SHP77 treated with DMSO at 0.1 percent for 48 hours (cell line): ENCODE results near the gene UIMC1.

Experiments
- DNase-seq: peaks from one replicate; lab custom pipeline; 2025; lab: John Stamatoyannopoulos, UW

The UIMC1 gene

DNA sequence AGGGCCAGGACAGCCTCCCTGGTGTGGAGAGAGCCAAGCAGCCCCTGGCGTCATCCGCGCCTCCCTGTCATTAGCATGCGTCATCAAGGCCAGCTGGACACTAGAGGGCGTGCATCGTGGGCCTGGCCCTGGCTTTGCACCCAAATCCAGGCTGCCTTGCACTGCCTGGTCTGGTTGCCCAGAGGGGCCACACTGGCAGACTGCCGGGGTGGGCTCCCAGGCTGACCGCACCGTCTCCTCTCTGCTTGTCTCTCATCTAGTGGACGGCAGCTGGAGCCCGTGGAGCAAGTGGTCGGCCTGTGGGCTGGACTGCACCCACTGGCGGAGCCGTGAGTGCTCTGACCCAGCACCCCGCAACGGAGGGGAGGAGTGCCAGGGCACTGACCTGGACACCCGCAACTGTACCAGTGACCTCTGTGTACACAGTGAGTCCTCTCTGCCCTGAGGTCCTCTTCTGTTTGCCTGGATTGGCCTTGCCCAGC lies 136.4 kb downstream of the UIMC1 start:
- peak; percentile 4 for DNase-seq

DNA sequence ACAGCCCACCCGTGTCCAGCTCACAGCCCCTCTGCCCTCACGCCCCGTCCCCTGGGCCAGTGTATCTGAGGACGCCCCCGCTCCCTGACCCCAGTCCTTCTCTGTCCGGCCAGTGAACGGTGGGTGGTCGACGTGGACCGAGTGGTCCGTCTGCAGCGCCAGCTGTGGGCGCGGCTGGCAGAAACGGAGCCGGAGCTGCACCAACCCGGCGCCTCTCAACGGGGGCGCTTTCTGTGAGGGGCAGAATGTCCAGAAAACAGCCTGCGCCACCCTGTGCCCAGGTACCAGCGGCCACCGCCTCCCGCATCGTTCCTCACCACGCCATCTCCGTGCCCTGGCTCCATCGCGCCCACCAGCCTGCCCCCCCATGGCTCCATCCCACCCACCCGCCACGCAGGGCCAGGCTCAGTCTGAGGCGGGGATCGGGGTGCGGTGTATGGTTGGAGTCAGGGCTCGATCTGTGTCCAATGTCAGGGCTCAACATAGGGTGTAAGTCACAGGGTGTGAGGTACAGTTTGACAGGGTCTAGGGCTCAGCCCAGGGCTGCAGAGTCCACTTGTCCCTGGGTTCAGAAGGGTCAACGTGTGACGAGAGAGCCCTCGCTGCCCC lies 137.0 kb downstream of the UIMC1 start:
- DNase-seq: no peak

DNA sequence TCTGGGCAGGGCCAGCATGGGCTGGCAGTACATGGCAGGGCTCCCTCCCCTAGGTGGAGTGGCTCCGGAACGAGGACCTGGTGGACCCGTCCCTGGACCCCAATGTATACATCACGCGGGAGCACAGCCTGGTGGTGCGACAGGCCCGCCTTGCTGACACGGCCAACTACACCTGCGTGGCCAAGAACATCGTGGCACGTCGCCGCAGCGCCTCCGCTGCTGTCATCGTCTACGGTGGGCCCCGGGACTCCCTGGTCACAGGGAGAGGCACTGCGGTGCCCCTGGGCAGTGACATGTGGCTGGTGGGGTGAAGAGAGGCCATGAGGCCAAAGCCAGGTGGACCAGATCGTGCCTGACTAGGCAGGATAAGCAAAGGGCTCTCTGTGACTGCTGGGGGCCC lies 137.8 kb downstream of the UIMC1 start:
- DNase-seq: no peak

DNA sequence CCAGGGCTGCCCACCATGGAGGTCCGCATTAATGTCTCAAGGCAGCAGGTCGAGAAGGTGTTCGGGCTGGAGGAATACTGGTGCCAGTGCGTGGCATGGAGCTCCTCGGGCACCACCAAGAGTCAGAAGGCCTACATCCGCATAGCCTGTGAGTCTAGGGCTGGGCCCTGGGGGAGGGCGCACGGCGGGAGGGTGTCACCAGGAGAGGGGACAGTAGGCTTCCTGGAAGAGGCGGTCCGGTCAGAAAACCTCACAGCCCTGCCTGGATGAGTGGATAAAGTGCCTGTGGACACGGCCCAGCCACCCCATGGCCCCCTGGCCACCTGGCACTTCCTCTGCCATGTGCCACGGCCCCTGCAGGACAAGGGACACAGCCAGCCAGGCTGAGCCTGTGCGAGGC lies 138.5 kb downstream of the UIMC1 start:
- DNase-seq: no peak

DNA sequence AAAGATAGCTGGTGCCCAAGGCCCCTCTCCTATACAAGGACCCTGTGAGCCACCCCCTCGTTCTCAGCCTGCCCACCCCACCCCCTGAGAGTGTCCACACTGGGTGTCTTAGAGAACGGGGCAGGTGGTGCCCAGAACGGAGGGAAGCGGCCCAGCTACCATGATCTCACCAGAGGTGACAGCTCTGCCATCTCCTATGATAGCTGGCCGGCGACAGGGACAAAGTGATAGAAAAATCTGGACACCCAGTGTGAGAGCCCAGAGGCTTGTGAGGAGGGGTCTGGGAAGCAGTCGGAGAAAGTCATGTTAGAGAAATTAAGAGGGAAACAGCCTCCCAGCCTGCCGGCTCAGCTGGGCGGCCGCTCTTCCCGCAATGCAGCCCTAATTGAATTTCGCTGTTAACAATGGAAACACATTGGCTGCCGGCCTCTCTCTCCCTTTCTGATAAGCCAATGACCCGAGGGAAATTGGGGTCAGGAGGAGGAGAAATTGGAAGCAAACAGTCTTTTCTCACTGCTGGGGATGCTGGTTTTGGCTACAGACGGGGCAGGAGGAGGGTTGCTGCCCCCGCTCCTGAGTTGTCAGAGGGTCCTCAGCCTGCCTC lies 139.8 kb downstream of the UIMC1 start:
- DNase-seq: no peak

DNA sequence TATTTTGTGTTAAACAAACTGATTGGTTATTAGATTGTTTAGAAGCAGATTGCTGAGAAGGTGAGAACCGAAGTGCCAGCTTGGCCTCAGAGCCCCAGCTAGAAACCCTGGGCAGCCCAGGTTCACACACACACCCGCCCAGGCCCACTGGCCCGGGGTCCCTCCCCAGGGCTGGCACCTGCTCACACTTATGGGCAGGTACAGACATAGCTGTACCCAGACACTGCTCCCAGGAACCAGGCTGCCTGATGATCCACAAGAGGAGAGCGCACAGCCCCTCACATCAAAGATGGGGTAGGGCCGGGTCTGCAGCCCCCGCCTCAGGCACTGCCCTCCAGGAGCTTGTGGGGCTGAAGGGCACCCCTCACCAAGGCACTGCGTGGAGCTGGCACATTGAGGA lies 140.6 kb downstream of the UIMC1 start:
- DNase-seq: no peak

DNA sequence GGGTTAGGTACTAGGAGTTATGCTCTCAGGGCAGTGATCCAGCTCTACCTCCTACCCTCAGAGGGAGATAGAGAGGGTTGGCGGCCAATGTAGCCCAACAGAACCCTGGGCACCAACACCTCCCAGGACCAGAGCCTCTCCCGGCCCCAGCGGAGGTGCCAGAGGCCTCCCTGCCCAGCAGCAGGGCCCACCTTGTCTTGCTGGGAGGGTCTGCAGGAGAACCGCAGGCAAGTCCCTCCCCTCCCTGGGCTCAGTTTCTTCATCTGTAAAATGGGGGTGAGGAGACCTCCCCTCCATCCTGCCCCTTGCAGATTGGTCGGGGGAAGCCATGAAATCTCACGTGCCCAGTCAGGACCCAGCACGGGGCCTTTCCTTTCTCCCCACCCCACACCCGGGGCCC lies 141.8 kb downstream of the UIMC1 start:
- no peak for DNase-seq

DNA sequence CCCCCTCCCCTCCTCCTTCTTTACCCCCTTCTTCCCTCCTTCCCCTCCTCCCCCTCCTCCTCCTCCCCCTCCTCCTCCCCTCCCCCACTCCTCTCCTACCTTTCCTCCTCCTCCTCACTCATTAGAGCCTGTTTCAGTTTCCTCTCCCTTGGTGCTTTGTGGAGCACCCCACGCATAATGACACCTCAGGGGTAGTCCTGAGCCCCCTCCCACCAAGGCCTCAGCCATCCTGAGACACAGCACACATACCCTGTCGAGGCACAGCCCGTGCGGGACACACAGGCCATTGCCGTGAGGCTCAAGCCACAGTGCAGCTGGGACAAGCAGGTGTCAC lies 142.8 kb downstream of the UIMC1 start:
- no peak for DNase-seq

DNA sequence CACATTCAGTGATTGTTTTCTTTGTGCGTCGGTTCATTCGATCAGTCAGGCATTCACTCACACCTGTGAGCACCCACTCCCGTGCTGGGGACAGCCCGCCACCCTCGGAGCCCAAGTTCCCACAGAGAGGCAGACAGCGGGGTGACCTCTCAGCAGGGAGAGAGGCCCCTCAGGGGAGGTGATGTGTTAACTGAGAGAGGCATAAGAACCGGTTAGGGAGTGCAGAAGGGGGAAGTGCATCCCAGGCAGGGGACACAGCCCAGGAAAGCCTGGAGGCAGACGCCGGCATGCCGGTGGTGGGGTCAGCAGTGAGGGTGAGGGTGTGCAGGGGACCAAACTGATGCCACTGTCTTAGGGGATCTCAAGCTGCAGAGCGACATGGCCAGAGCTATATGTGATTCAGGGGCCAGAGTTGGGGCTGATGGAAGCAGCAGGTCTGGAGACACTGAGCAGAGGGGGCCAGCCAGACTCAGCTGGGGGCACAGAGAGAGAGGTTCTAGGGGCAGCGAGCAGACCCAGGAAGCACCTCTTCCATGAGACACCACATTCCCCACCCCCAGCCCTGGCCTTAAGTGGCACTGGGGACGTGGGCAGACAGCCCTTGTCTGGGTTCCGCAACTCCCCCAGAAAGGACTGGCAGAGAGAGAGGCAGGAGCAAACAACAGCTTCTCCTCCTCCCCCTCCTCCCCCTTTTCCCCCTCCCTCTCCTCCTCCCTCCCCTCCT lies 143.4 kb downstream of the UIMC1 start:
- no peak for DNase-seq

DNA sequence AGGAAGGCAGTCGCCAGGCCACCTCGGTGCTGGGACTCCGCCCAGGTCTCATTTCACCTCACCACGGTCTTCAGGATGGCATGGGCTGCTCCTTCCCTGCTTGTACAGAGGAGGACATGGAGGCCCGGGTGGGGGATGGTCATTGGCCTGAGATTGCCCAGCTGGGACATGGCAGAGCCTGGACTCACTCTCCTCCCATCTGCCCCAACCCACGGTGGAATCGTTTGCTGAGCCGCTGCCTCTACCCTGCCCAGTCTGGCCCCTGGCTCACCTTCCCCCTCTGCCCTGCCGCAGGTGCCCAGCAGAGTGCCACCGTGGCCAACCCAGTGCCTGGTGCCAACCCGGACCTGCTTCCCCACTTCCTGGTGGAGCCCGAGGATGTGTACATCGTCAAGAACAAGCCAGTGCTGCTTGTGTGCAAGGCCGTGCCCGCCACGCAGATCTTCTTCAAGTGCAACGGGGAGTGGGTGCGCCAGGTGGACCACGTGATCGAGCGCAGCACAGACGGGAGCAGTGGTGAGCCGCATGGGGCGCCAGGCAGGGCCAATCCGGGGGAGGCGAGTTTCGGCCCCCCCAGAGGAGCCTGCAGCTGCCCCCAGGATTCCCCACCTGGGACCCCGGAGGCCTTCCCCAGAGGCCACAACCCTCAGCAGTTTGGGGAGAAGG lies 144.1 kb downstream of the UIMC1 start:
- no peak for DNase-seq

DNA sequence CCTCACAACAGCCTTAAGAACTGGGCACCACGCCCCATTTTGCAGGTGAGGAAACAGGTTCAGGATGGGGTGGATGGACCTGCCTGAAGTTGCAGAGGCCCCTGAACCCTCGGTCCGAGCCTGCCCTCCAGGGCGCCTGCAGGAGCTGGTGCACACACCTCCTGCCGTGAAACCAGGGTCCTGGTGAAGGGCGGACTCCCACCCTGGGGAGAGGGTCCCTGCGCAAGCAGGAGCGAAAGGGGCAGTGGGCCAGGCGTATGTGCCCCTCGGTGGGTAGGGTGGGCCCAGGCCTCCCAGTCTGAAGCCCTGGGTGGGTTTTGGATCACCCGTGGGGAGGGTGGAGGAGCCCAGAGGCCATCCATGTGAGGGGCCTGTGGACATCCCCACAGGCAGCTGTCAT lies 145.3 kb downstream of the UIMC1 start:
- no peak for DNase-seq

DNA sequence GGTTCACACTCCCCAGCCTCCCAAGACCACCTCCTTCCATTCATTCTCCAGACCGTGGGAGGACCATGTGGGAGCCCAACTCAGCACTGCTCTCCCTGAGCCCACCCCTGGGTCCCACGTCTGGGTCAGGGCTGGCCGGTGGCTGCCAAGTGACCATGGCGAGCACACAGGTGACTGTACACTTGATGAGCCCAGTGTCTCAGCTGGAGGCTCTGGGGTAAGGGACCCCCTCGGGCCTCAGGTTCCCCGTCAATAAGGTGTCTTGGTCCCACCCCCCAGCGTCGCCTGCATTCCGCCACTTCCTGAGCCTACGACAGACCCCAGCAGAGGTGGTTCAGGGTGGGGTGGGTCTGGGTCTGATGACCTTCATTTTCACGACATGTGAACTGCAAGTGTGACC lies 146.2 kb downstream of the UIMC1 start:
- no peak for DNase-seq

DNA sequence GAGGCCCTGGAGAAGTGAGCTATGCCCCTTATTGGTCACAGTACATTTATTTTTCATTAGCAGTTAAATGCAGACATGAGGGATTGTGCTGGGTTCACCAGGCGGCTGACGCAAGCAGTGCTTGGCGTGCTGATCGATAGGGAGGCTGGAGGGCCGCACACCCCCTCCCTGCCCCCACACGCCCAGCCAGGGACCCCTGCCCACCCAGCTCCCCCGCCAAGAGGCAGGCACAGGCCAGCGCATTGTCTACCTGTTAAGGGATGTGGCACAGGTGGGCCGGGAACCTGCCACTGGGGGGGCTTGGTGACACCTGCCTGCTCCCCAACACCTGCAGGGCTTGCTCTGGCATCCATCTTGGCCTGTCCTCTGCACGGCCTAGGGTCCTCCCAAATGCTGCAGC lies 146.7 kb downstream of the UIMC1 start:
- DNase-seq: no peak

DNA sequence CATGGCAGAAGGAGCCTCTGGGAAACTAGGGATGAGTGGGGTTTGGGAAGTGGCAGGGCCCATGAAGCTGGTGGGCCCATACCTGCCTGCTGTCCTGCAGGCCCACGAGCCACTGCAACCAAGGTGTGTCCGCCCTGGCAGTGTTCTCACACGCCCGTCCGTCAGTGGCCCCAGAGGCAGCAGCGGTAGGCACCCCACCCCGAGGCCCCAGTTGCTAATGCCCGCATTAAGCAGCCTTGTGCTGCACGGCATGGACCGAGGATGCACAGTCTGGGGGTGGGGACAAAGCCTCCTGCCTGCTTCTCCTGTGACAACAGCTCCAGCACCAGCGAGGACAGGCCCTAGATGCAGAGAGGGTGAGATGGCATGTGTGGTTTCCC lies 148.7 kb downstream of the UIMC1 start:
- no peak for DNase-seq

DNA sequence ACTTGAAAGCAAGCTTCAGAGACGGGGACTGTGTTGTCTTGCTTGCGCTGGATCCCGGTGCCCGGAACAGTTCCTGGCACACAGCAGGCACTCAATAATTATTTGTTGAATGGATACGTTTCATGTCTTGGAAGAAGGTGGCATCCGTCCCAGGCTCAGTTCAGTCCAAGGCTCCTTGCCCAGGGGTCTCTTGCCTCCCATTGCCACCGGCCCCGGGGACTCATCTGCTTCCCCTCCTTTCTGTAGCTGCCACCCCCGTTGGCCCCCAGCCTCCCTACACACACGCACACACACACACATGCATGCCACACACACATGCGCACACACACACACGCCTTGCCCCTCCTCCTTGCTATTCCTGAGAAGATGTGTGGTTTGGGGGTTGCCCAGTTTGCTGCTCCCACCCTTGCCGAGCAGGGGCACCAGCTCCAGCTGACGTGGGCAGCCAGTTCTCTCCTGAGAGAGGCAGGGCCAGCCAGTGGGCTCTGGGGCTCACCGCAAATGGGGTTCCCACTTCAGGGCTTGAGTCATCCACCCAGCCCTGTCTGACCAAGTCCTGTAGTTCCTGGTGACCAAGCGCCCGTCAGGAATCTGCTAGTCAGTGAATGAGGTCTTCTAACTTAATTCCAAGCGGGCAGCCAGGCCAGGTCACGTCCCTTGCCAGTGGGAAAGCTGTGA lies 149.2 kb downstream of the UIMC1 start:
- DNase-seq: no peak

DNA sequence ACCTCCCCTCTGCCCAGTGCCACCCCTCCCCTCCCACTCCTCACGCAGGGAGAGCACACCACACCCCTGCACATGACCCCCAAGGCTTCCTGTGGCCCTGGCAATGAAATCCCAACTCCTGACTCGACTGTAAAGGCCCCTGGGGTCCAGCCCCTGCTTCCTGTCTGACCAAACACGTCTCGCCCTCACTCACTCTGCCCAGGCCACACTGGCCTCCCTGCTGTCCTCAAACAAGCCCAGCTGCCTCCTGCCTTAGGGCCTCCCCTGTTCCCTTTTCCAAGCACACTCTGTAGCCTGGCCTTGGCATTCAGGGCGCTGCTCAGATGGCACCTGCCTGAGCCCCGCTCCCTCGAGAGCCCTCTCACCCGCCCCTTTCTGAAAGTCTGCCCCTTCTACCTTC lies 149.8 kb downstream of the UIMC1 start:
- DNase-seq: no peak

DNA sequence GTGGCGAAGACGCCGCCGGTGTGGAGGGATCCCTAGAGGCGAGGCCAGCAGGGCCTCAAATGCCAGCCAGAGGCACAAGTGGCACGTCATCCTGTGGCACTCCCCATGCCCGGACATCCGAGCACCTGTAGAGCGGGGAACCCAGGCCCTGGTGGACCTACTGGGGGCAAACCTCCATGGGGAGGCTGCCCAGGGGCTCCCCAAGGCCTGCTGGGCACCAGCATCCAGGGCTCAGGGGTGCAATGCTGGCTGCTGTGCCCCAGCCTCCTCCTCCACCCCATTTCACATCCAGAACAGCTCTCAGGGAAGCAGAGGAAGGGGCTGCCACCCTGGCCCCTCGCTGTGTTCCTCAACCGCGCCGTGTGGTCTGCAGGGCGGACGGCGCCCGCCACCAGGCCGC lies 151.0 kb downstream of the UIMC1 start:
- DNase-seq: no peak
